HG03432 (cell line): ENCODE data around the gene TADA1.

Experiments used
- ATAC-seq: cut with Tn5 transposase; IDR thresholded peaks from one replicate; pipeline ENCODE4 v1.9.1; 2021; ENCODE audit warnings: mild to moderate bottlenecking, moderate library complexity; ENCODE audit not compliant: unreplicated experiment

The TADA1 gene

GRCh38 chr1:166875734-166876539 lies at the start of gene TADA1:
TSS of gene TADA1 (minus strand) at chr1:166876264. CDS start at chr1:166876233, 31 bp downstream.
- peak; percentile 90 for ATAC-seq

GRCh38 chr1:166924823-166925541 lies 48.9 kb upstream of the TADA1 start:
- peak; percentile 85 for ATAC-seq

- ATAC-seq: no peak
Measured at GRCh38 chr1:166920561-166921475, 44.8 kb upstream of the TADA1 start.

GRCh38 chr1:166918956-166919316 lies 42.9 kb upstream of the TADA1 start:
- no peak for ATAC-seq

- no peak for ATAC-seq
Measured at GRCh38 chr1:166918088-166918955, 42.3 kb upstream of the TADA1 start.

GRCh38 chr1:166915941-166916340 lies 39.9 kb upstream of the TADA1 start:
- no peak for ATAC-seq

- ATAC-seq: no peak
Measured at GRCh38 chr1:166915042-166915441, 39.0 kb upstream of the TADA1 start.

- ATAC-seq: no peak
Measured at GRCh38 chr1:166914111-166914510, 38.0 kb upstream of the TADA1 start.

GRCh38 chr1:166911624-166912023 lies 35.6 kb upstream of the TADA1 start:
- no peak for ATAC-seq

- ATAC-seq: peak; percentile 98
Measured at GRCh38 chr1:166910396-166910994, 34.4 kb upstream of the TADA1 start.

- ATAC-seq: no peak
Measured at GRCh38 chr1:166908942-166909341, 32.9 kb upstream of the TADA1 start.

- ATAC-seq: peak; percentile 37
Measured at GRCh38 chr1:166907763-166908162, 31.7 kb upstream of the TADA1 start.

- no peak for ATAC-seq
Measured at GRCh38 chr1:166907051-166907450, 31.0 kb upstream of the TADA1 start.

GRCh38 chr1:166906647-166907046 lies 30.6 kb upstream of the TADA1 start:
- ATAC-seq: no peak

- no peak for ATAC-seq
Measured at GRCh38 chr1:166905900-166906299, 29.8 kb upstream of the TADA1 start.

- ATAC-seq: no peak
Measured at GRCh38 chr1:166905136-166905535, 29.1 kb upstream of the TADA1 start.

GRCh38 chr1:166903232-166903631 lies 27.2 kb upstream of the TADA1 start:
- no peak for ATAC-seq

- ATAC-seq: no peak
Measured at GRCh38 chr1:166902279-166902678, 26.2 kb upstream of the TADA1 start.

- ATAC-seq: no peak
Measured at GRCh38 chr1:166900987-166901386, 24.9 kb upstream of the TADA1 start.

GRCh38 chr1:166899769-166900168 lies 23.7 kb upstream of the TADA1 start:
- no peak for ATAC-seq
